Stimulated activated CD4-positive, alpha-beta T cell treated with anti-CD3 and anti-CD28 coated beads, Interleukin-15, amount 100 ng/mL, for 1 hour (primary cell): Measurements from ENCODE around the gene AADACL2.
"Not testable (repeated sequence)": the region's sequence is repeated elsewhere in the genome, so short reads cannot be mapped to it uniquely, and the experiment has no call there.

Experiments used
- DNase-seq, 2 donors: peaks; one replicate each; pipeline ENCODE4 v3.0.0-alpha.2; 2020; ENCODE audit warnings: low read depth in 1 of 2, low spot score in 1 of 2

AADACL2 gene

DNA sequence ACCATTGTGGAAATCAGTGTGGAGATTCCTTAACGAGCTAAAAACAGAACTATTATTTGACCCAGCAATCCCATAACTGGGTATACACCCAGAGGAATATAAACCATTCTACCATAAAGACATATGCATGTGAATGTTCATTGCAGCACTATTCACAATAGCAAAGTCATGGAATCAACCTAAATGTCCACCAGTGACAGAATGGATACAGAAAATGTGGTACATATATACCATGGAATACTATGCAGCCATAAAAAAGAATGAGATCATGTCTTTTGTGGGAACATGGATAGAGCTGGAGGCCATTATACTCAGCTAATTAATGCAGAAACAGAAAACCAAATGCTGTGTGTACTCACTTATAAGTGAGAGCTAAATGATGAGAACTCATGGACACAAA is 31.0 kb downstream of the AADACL2 start:
- not testable (repeated sequence) for DNase-seq

DNA sequence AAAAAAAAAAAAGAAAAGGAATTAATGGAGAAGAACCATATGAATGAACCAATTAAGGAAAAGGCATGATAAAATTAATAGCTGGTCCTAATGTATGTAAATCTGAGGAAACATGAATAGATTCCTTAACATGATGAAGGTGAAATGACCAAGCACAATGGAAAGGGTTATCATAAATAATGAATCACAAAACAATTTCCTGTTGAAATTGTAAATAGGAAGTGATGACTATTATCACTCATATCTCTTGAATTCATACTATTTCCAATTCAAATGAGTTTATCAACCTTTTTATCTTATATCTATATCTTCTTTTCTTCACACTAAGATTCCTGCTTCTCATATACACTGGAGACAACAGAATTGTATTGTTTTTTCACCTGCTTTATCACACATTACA is 32.0 kb downstream of the AADACL2 start:
- no peak for DNase-seq

DNA sequence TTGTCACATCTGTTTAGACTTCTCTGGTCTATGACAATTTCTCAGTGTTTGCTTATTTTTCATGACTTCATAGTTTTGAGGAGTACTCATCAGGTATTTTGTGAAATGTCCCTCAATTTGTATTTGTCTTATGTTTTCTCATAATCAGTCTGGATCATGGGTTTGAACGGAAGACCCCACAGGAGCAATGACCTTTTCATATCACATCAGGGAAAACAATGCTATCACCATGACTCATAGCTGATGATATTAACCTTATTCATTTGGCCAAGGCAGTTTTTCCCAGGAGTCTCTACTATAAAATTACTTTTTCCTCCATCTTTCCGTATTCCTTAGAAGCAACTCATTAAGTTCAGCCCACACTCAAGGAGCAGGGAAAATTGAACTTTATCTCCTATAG is 32.7 kb downstream of the AADACL2 start:
- no peak for DNase-seq

DNA sequence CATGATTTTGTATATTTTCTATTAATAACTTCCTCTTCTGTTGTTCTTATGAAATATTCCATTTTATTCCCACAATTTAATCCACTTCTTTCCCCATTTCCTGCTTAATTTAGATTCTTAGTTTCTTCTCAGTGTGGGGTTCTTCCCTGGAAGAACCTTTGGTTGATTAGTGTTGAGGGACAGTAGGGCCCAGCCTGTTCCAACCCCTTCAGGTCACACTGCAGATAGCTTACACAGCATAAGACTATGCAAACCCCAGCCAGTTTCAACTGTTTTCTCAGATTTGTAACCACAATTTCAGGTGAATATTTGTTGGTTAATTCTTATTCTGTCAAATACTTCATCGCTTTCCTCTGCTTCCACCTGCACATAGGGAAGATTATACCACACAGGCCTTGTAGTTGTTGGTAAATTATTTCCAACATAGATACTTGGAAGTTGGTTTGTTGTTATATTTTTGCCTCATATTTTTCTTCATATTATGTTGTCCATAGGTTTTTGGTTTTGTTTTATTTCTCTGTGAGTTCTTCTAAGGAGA is 34.7 kb downstream of the AADACL2 start:
- no peak for DNase-seq

DNA sequence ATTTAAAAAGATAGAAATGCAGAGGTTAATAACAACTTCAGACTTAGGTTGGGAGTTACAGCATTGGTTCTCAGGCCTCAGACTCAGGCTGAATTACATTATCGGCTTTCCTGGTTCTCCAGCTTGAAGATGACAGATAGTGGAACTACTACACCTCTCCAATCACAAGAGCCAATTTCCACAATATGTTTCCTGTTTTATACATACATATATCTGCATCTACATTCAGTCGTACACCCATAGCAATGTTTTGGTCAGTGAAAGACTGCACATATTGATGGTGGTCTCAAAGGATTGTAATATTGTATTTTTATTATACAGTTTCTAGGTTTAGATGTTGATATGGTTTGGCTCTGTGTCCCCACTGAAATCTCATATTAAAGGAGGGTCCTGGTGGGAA is 35.4 kb downstream of the AADACL2 start:
- no peak for DNase-seq

DNA sequence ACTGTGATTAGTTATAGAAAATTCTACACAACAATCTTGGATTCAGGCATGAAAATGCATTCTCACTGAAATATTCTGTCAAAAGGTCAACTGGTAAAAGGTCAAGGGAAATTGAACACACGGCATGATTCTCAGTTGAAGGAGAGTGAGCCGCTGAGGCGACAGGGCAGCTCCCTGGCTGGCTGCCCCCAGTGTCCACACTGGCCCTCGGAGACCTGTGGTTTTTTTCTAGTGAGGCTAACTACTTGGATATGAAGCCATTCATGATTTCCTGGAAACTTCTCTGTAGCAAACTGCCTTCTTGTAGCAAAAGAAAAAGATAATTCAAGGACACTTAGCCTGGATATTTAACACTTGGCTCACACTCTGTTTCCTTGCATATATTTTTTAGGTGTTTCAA is 37.2 kb downstream of the AADACL2 start:
- DNase-seq = no peak

DNA sequence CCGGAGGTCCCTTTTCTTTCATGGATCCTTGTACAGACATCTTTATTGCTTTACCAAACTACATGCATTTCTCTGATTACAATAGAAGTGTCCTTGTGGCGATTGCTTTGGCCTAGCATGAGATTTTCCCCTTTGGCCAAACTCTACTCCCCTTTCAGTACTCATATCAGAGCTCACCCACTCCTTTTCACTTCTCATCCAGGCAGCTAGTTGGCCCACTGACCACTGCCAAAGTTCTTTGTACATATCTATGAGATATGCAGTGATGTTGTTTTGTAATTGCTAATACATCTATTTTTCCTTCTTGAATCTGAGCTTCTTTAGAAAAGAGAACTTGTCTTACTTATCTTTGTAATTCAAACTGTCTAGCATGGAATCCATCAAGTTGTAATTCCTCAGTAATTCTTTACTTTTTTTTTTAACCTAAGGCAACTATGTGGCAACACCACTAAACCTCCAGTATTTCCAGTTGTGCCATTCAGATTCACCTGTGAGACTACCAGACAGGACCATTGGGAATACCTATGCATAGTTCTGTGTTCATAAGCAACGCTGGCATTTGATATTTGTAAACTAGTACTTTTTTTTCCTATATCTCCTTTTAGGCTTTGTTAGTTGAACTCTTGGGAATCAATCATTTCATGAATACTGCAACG is 39.2 kb downstream of the AADACL2 start:
- no peak for DNase-seq

DNA sequence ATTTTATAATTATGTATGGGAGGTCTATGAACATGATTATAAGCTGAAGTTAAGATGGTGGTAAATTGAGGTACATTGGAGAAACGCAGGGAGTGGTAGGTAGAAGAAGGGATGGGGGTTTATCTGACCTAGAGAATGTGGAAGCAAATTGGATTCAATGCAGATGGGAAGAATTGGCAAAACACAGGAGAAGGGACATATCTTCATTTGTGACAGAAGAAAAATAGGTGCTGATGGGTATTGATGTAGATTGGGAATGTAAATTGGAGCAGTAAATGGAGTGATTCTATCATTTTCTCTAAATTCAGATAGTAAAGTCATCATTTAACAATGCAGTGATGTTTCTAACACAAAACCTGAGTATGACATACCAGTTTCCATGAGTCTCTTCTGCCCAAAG is 40.5 kb downstream of the AADACL2 start:
- DNase-seq = no peak

DNA sequence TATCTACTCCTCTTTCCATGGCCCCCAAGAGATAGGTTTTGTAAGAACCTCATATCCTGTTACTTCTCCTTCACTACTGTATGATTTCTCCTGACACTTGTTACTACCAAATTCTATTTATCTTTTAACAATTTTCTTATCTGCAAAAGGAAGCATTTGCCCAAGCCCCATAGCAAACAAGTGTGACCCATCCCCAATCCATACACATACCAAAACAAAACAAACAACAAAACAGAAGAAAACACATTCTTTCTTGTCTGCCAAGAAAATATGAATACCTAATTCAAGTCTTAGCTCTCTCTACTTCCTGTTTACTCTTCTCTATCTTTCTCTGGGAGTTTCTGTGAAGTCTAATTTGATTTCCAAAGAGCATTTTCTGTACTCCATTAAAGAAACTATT is 41.2 kb downstream of the AADACL2 start:
- DNase-seq = no peak

DNA sequence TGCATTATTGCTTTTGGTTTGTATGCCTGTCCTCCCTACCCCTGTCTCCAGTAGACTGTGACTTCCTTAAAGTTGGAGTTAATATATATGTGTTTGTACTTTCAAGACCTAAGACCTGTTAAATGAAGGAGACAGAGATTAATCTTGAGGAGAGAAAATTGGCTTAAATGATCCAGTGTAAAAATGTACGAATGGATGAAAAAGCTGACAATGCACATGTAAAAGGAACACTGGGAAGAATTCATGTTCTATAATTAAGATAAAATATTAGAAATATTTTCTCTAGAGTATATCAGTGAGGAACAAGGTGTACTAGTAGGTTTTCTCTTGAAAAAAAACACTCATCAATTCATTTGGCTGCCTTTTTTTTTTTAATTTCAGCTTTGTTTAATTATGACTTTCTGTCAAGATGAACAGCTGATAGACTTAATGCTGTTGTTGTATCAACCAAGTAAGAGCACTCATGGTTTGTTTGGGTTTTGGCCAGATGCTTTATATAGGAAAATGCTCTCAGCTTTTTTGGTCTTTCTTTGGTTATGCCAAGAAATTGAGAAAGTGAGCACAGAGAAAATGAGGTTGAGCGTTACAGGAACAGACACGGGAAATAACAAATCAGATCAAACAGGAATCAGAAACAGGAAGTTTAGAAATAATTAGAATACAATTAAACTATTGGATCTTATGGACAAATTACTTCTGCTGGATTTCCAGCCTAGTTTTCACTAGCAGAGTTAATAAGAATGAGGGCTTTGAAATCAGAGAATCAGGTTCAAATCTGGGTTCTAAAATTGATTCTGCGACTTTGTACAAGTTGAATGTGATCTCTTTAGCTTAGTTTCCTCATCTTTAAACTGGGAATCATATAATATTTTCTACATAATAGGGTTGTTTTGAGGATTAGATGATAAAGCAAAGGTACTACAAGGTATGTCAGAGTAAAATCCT is 41.9 kb downstream of the AADACL2 start:
- DNase-seq = no peak

DNA sequence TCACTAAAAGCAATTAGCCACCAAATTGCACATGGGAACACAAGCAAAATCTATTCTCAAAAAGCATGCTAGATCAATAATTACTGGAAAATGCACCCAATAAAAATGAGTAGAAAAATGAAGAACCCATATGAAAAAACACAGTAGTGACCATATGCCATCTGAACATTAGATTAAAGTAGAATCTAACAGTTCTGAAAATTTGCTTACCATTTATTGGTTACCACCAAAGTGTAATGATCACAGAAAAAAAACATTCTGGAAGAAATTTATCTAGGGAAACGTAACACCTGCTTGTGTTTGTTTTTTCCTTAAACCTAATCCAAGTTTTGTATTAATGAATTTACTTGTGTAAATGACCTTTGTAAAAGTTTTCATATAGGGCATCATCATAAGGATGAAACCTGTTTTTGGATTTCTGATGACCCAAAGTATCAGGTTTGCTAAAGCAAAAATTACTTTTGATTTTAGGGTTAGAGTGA is 42.6 kb downstream of the AADACL2 start:
- no peak for DNase-seq

DNA sequence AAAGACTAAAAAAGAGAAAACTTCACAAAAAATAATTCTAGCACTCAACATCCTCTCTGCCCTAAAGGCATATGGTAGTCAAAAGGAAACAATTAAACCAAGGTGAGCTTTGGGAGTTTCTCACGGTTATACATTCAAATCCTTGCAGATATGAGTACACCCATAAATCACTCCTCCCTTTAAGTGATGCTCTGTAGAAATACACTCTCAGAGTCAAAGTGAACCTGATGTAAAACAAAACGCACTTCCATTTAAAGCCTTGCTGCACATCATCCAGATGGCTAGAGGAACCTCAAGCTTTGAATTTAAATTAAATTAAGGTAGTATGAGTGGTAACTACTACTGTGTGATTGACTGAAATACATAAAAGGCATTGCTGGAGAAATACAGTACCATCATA is 44.2 kb downstream of the AADACL2 start:
- DNase-seq = no peak

DNA sequence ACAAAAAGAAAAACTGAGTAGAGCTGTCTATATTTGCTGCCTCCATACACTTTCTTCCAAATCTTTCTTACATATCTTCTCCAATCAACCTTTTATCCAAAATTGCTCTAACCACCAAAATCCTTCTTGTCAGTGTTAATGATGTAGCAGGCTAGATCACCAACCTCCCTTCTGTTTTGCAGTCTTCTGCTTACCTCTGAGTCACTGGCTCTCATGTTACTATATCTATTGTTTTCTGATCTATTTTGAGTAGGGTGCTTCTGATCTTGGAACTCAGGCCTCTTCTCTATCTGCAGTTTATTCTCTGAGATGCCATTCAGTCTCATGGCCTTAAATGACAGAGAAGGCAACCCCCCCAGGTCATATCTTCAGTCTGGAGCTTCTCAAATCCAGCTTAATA is 53.9 kb downstream of the AADACL2 start:
- no peak for DNase-seq

DNA sequence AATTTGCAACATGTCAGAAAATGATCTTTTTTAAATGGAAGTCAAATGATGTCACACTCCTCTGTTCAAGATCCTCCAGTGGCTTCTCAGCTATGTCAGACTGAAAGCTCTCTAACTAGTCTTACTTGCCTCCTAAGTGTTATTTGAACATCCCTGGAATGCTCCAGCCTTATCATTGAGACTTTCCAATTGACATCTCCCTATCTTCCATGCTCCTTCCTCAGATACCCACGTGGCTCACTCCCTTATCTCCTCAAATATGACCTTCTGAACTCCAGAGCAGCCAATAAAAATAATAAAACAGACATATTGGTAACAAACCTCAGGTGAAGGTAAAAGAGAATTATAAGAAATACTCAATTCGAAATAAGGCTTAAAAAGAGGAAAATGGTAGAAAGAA is 54.7 kb downstream of the AADACL2 start:
- DNase-seq = no peak

DNA sequence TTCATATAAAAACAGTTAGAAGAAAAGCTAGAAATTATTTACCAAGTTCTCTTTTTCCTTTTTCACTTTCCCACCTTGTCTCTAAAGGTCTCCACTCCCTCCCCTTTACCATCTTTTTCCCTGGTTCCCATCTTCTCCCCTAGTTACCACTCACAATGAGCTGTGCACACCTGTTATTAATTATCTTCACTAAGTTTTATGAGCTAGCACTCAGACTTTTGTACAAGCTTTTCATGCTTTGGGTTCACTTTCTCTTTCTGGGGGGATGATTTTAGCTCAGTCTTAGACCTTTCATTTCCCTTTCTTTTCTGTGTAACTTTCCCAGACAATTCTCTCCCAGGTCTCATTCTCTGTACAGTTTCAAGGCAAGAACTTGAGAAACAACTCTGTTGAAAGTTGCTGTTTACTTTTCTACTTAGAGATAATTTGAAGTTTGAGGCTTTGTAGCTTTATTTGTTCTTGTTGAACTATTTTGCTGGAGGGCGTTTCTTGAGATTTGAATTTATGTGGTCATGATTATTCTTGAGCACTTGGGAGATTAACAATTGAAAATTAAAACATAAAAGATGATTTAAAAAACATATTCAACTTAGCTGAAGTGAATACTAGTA is 56.2 kb downstream of the AADACL2 start:
- DNase-seq = no peak

DNA sequence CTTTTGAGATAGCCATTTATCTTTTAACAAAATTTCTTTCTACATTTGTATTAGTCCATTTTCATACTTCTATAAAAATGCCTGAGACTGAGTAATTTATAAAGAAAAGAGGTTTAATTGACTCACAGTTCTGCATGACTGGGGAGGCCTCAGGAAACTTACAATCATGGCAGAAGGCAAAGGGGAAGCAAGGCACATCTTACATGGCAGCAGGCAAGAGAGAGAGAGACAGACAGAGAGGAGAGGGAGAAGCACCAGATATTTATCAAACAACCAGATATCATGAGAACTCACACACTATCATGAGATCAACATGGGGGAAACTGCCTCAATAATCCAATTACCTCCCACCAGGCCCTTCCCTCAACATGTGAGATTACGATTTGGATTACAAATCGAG is 57.0 kb downstream of the AADACL2 start:
- not testable (repeated sequence) for DNase-seq

DNA sequence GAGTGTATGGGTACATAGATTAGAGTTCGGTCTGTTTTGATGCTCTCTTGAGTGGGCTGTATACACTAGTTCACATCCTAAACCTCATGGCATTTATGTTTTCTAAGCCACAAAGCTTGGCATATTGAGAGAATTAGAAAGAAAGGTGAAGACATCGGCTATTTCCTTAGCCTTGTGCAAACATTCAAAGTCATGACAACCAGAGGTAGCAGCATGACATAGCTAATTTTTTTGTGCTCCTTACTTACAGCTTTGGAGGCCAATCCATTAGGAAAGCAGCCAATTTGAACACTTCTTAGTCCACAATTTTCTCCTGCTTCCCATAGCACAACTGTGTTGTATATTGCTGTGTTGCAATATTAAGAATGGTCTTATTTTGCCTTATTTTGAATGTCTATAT is 58.7 kb downstream of the AADACL2 start:
- no peak for DNase-seq

DNA sequence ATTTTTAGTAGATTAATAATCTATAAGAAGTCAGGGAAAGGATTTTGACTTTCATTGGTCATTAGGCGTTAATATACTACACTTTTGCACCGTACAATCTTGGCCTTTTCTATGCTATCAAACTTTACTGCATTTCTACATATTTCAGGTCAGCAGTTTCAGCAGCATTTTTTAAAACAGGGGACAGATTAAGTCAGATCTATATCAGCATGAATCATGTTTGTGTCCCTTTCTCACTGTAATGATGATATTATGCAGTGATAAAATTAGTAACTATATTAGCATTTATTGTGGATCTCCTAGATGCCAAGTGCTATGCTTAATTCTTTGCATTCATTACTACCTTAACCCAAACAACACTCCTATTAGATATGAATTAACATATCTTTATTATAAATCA is 59.9 kb downstream of the AADACL2 start:
- DNase-seq = no peak

DNA sequence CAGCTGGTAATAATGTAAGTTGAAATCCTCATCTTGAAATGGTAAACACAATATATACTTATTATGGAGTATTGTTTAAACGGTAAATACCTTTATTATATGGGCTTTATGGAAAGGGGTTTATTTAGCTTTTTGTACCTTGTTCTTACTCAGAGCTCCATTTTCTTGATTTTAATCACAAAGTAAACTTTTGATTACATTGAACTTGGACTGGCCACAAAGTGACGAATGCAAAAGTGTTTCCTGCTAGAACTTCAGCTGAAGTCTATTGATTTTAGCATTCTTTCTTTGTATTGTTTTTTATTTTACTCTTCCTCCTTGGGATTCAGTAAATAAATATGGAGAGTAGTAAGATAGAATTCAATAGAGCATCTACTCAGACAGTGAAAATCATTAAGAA is 60.4 kb downstream of the AADACL2 start:
- no peak for DNase-seq

DNA sequence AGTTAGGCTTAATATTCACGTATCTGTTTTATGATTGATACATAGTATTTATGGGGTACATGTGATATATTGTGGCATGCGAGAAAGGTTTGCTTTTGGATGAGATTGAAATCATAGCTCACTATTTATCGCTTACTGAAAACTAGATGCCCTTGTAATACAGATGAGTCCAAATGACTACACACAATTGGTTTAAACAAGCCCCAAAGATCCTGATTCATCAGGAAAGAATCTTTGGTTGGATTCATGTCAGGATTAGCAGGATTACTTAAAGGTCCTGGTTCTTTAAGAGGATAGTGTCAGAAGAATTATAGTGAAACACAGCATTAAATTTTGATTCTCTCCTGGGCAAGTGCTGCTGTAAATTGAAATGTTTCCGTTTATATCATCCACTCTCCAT is 61.5 kb downstream of the AADACL2 start:
- DNase-seq = no peak

DNA sequence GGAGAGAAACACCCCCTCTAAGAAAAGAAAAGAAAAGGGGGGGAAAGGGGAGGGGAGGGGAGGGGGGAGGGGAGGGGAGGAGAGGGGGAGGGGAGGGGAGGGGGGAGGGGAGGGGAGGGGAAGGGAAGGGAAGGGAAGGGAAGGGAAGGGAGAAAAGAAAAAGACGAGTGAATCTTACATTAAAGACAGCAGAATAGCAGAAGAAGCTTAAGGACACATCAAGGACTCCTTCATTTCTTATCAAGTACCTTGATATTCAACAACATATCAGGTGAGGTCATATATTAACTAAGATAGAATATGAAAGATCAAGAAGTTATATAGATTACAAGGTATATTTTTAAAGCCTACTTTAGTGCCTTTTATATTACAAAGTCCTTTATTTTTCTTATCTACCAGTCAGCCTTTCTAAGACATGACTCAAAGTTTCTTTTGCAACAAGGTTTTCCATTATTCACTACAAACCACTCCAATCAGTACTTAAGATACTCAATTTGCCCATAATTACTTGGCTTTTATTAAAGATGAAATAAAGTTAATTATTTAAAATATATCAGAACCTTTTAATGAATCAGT is 62.5 kb downstream of the AADACL2 start:
- no peak for DNase-seq
